BLaER1 treated with 17β-estradiol and CSF1 and Interleukin-3, amounts not matched to agents 10 nM and 100 nM (cell line): ENCODE data around the gene OTUB1.
A peak's percentile ranks its signal among the peaks of the same experiment; 100 is the strongest.
"Not testable (repeated sequence)": the region's sequence is repeated elsewhere in the genome, so short reads cannot be mapped to it uniquely, and the experiment has no call there.

ENCODE experiments used
- H3K27ac ChIP-seq, 11 experiments: shearing (Covaris generic); formaldehyde crosslinking; 2 replicates each; pipeline ENCODE4 v1.8.1; 2022
- H3K27me3 ChIP-seq, 11 experiments: shearing (Covaris generic); formaldehyde crosslinking; 2 replicates each; pipeline ENCODE4 v1.8.1; 2022
- H3K36me3 ChIP-seq, 11 experiments: shearing (Covaris generic); formaldehyde crosslinking; 2 replicates each; pipeline ENCODE4 v1.8.1; 2022
- H3K4me1 ChIP-seq, 10 experiments: shearing (Covaris generic); formaldehyde crosslinking; 2 replicates each; pipeline ENCODE4 v1.8.1; 2022
- H3K4me2 ChIP-seq, 11 experiments: shearing (Covaris generic); formaldehyde crosslinking; 2 replicates each; pipeline ENCODE4 v1.8.1; 2022
- H3K4me3 ChIP-seq, 10 experiments: shearing (Covaris generic); formaldehyde crosslinking; 2 replicates each; pipeline ENCODE4 v1.8.1; 2022
- H3K9ac ChIP-seq, 11 experiments: shearing (Covaris generic); formaldehyde crosslinking; 2 replicates each; pipeline ENCODE4 v1.8.1; 2022
- H3K9me3 ChIP-seq, 11 experiments: shearing (Covaris generic); formaldehyde crosslinking; replicated peaks in 1 of 11; 2 replicates each; pipeline ENCODE4 v1.8.1; 2022
- H4K20me1 ChIP-seq, 11 experiments: shearing (Covaris generic); formaldehyde crosslinking; 2 replicates each; pipeline ENCODE4 v1.8.1; 2022
- Cebpa-rat ChIP-seq, 11 experiments: shearing (Covaris generic); IDR thresholded peaks; 2 replicates each; pipeline ENCODE4 v1.8.1; 2022

The OTUB1 gene

GRCh38 chr11:63944987-63945386 lies 41.3 kb upstream of the OTUB1 start:
- peaks cover 24 to 55% (median 42%) of the 10 kb centered on the region in 11 experiments; a peak in 19 of 22 replicates for H4K20me1 ChIP-seq
- TF ChIP-seq Cebpa-rat (IDR thresholded peaks at IDR 0.05): no peak

GRCh38 chr11:63945477-63946163 lies 40.6 kb upstream of the OTUB1 start:
- H3K27me3 ChIP-seq: no peaks in the 10 kb centered on the region
- peak overlapping the region; percentile 33 to 58 (median 47); a peak in 21 of 22 replicates for H3K4me2 ChIP-seq
- TF ChIP-seq Cebpa-rat (IDR thresholded peaks at IDR 0.05): no peak
- H3K27ac ChIP-seq: peak overlapping the region in 4 of 11 experiments; percentile 3 to 35 (median 14); a peak in 5 of 22 replicates
- H3K9me3 ChIP-seq: no peaks in the 10 kb centered on the region
- peaks cover 24 to 56% (median 42%) of the 10 kb centered on the region in 11 experiments; a peak in 19 of 22 replicates for H4K20me1 ChIP-seq
- H3K36me3 ChIP-seq: peaks cover 25 to 84% (median 51%) of the 10 kb centered on the region in 11 experiments
- H3K4me1 ChIP-seq: peaks cover 38 to 52% (median 47%) of the 10 kb centered on the region in 10 experiments
- H3K4me3 ChIP-seq: no peak overlapping the region
- H3K9ac ChIP-seq: peak overlapping the region in 10 of 11 experiments; percentile 2 to 59 (median 30); a peak in 17 of 22 replicates

More at GRCh38 chr11:63944987-63945386, 41.3 kb upstream of the OTUB1 start:
- peaks cover 44 to 58% (median 53%) of the 10 kb centered on the region in 10 experiments for H3K4me1 ChIP-seq
- peak overlapping the region in 10 of 11 experiments; percentile 40 to 58 (median 48); a peak in 18 of 22 replicates for H3K4me2 ChIP-seq
- H3K27ac ChIP-seq: peak overlapping the region in 3 of 11 experiments; percentile 10 to 35 (median 17); a peak in 1 of 22 replicates
- H3K9me3 ChIP-seq: no peaks in the 10 kb centered on the region
- H3K9ac ChIP-seq: peak overlapping the region in 9 of 11 experiments; percentile 10 to 59 (median 36); a peak in 17 of 22 replicates
- H3K36me3 ChIP-seq: peaks cover 23 to 78% (median 47%) of the 10 kb centered on the region in 11 experiments
- H3K4me3 ChIP-seq: no peak overlapping the region
- no peaks in the 10 kb centered on the region for H3K27me3 ChIP-seq

- no peak for TF ChIP-seq Cebpa-rat (IDR thresholded peaks at IDR 0.05)
- Histone ChIP-seq H3K36me3 (peaks cover 59 to 90% (median 82%) of the 10 kb centered on the region in 11 experiments), H3K9me3 (no peaks in the 10 kb centered on the region), H4K20me1 (peaks cover 0 to 34% (median 12%) of the 10 kb centered on the region in 11 experiments; a peak in 10 of 22 replicates), H3K4me2 (peak overlapping the region; percentile 45 to 84 (median 78)), H3K4me1 (peaks cover 11 to 37% (median 23%) of the 10 kb centered on the region in 10 experiments), H3K4me3 (peak overlapping the region in 2 of 10 experiments; percentile 2 to 36; a peak in 2 of 20 replicates), H3K27ac (peak overlapping the region in 10 of 11 experiments; percentile 9 to 63 (median 47); a peak in 18 of 22 replicates), H3K9ac (peak overlapping the region; percentile 7 to 67 (median 62); a peak in 19 of 22 replicates), H3K27me3 (no peaks in the 10 kb centered on the region)
Observed at GRCh38 chr11:63951779-63952536, 34.3 kb upstream of the OTUB1 start.

GRCh38 chr11:63952570-63952969 lies 33.7 kb upstream of the OTUB1 start:
- peaks cover 54 to 89% (median 81%) of the 10 kb centered on the region in 11 experiments for H3K36me3 ChIP-seq
- peak overlapping the region in 7 of 11 experiments; percentile 40 to 63 (median 56); a peak in 13 of 22 replicates for H3K27ac ChIP-seq
- peaks cover 0 to 37% (median 12%) of the 10 kb centered on the region in 11 experiments; a peak in 11 of 22 replicates for H4K20me1 ChIP-seq
- peak overlapping the region in 7 of 11 experiments; percentile 42 to 67 (median 64); a peak in 9 of 22 replicates for H3K9ac ChIP-seq
- peaks cover 11 to 37% (median 24%) of the 10 kb centered on the region in 10 experiments for H3K4me1 ChIP-seq
- no peak for TF ChIP-seq Cebpa-rat (IDR thresholded peaks at IDR 0.05)
- H3K4me2 ChIP-seq: peak overlapping the region in 10 of 11 experiments; percentile 45 to 84 (median 78); a peak in 20 of 22 replicates
- H3K27me3 ChIP-seq: no peaks in the 10 kb centered on the region
- H3K4me3 ChIP-seq: 0 out of 20 replicates have a peak overlapping the region, but pooled peaks of 1 of the 10 experiments have one; percentile 2
- no peaks in the 10 kb centered on the region for H3K9me3 ChIP-seq

GRCh38 chr11:63958008-63958407 lies 28.2 kb upstream of the OTUB1 start:
- peak overlapping the region in 2 of 11 experiments; percentile 19 to 48; a peak in 2 of 22 replicates for H3K9ac ChIP-seq
- H3K4me3 ChIP-seq: no peak overlapping the region
- H3K4me1 ChIP-seq: peaks cover 0 to 41% (median 13%) of the 10 kb centered on the region in 10 experiments; a peak in 13 of 20 replicates
- TF ChIP-seq Cebpa-rat (IDR thresholded peaks at IDR 0.05): no peak
- no peaks in the 10 kb centered on the region for H3K27me3 ChIP-seq
- no peak overlapping the region for H3K27ac ChIP-seq
- peaks cover 36 to 58% (median 49%) of the 10 kb centered on the region in 11 experiments for H3K36me3 ChIP-seq
- H3K4me2 ChIP-seq: peak overlapping the region in 1 of 11 experiments; percentile 12; a peak in 1 of 22 replicates
- peaks cover 0 to 35% (median 0%) of the 10 kb centered on the region in 11 experiments; a peak in 7 of 22 replicates for H4K20me1 ChIP-seq
- H3K9me3 ChIP-seq: no peaks in the 10 kb centered on the region

GRCh38 chr11:63961608-63962412 lies 24.4 kb upstream of the OTUB1 start:
- Histone ChIP-seq H3K9ac (no peak overlapping the region; a peak in 1 of 22 replicates), H3K27me3 (no peaks in the 10 kb centered on the region), H3K4me3 (no peak overlapping the region), H3K36me3 (peaks cover 0 to 20% (median 12%) of the 10 kb centered on the region in 11 experiments; a peak in 16 of 22 replicates), H3K4me1 (peaks cover 0 to 54% (median 18%) of the 10 kb centered on the region in 10 experiments; a peak in 13 of 20 replicates), H4K20me1 (peaks cover 0 to 19% (median 0%) of the 10 kb centered on the region in 11 experiments; a peak in 6 of 22 replicates), H3K27ac (no peak overlapping the region), H3K4me2 (0 out of 22 replicates have a peak overlapping the region, but pooled peaks of 1 of the 11 experiments have one; percentile 1), H3K9me3 (no peaks in the 10 kb centered on the region)
- no peak for TF ChIP-seq Cebpa-rat (IDR thresholded peaks at IDR 0.05)

- not testable (repeated sequence) for H4K20me1 ChIP-seq, H3K27me3 ChIP-seq, H3K4me3 ChIP-seq, H3K9ac ChIP-seq, H3K27ac ChIP-seq, H3K9me3 ChIP-seq, H3K36me3 ChIP-seq
- Histone ChIP-seq H3K4me2 (peak overlapping the region in 5 of 11 experiments; percentile 34 to 67 (median 58); a peak in 8 of 22 replicates), H3K4me1 (peaks cover 0 to 46% (median 18%) of the 10 kb centered on the region in 10 experiments; a peak in 13 of 20 replicates)
Observed at GRCh38 chr11:63963895-63964294, 22.3 kb upstream of the OTUB1 start.

GRCh38 chr11:63966444-63966843 lies 19.8 kb upstream of the OTUB1 start:
- no peaks in the 10 kb centered on the region for H4K20me1 ChIP-seq
- H3K27me3 ChIP-seq: no peaks in the 10 kb centered on the region
- peaks cover 0 to 44% (median 28%) of the 10 kb centered on the region in 10 experiments; a peak in 19 of 20 replicates for H3K4me1 ChIP-seq
- H3K4me3 ChIP-seq: no peak overlapping the region
- H3K27ac ChIP-seq: no peak overlapping the region
- H3K9me3 ChIP-seq: no peaks in the 10 kb centered on the region
- no peak overlapping the region for H3K4me2 ChIP-seq
- no peak for TF ChIP-seq Cebpa-rat (IDR thresholded peaks at IDR 0.05)
- no peaks in the 10 kb centered on the region for H3K36me3 ChIP-seq
- H3K9ac ChIP-seq: no peak overlapping the region
